Kidney (tissue), 14 donors: ENCODE results near the gene RSPH1. TPM values are rescaled to one million over a fixed set of nuclear protein-coding genes. Genes with fewer than 3 reads are reported as not detected.

Source experiments
- DNase-seq, 5 donors: peaks; one replicate each; pipeline ENCODE4 v3.0.0-alpha.2; 2013 to 2020
- FAIRE-seq: peaks from 2 replicates; lab custom pipeline; 2012; peaks lifted over from hg19 to GRCh38; lab: Jason Lieb, UNC
- H3K27ac ChIP-seq, 2 donors: one replicate each; pipeline ENCODE4 v1.7.0; 2013; ENCODE audit warnings: low read depth in 2 of 2, low read length in 2 of 2, inconsistent platforms in 1 of 2
- H3K27me3 ChIP-seq: one replicate; pipeline ENCODE4 v1.7.1; 2013; ENCODE audit warnings: low read length, inconsistent platforms; ENCODE audit not compliant: control insufficient read depth, insufficient read depth
- H3K36me3 ChIP-seq, 3 donors: one replicate each; pipeline versions ENCODE4 v1.7.0 to v1.7.1; 2013; ENCODE audit warnings: low read length in 3 of 3, control low read depth in 1 of 3, inconsistent platforms in 1 of 3; ENCODE audit not compliant: insufficient read depth in 3 of 3, control insufficient read depth in 2 of 3
- H3K4me1 ChIP-seq, 3 donors: one replicate each; pipeline versions ENCODE4 v1.7.0 to v1.7.1; 2013; ENCODE audit warnings: low read length in 3 of 3, inconsistent platforms in 1 of 3, low read depth in 1 of 3; ENCODE audit not compliant: control insufficient read depth in 2 of 3, insufficient read depth in 2 of 3
- H3K4me3 ChIP-seq, 3 donors: one replicate each; pipeline versions ENCODE4 v1.7.0 to v1.8.1; 2013; ENCODE audit warnings: low read length in 3 of 3, control low read depth in 1 of 3, inconsistent platforms in 1 of 3
- H3K9ac ChIP-seq, 3 donors: one replicate each; pipeline versions ENCODE4 v1.7.0 to v1.7.1; 2013; ENCODE audit warnings: low read length in 3 of 3, control low read depth in 1 of 3, inconsistent platforms in 1 of 3
- H3K9me3 ChIP-seq, 3 donors: one replicate each; pipeline versions ENCODE4 v1.7.0 to v1.7.1; 2013; ENCODE audit warnings: low read length in 3 of 3, control low read depth in 1 of 3, inconsistent platforms in 1 of 3; ENCODE audit not compliant: control insufficient read depth in 2 of 3, insufficient read depth in 1 of 3
- CTCF ChIP-seq: IDR thresholded peaks from 3 replicates; pipeline ENCODE4 v1.5.1; 2012; ENCODE audit warnings: mild to moderate bottlenecking, moderate library complexity, borderline replicate concordance; ENCODE audit not compliant: insufficient read depth; ENCODE audit errors: extremely low read depth
- intact Hi-C: fragments of 100-400 bp; cut with DNase I; formaldehyde crosslinking; loops from one replicate; pipeline ENCODE4 v1.11.1; 2022
- polyA plus RNA-seq: library from polyadenylated mRNA; stranded (reverse); fragments of 350-450 nt; fragmentation: Illumina TruSeq; extraction: RNeasy Lipid Tissue Mini Kit (QIAGEN cat#74804); gene quantifications from one replicate; pipeline ENCODE4 v1.2.3, GENCODE V29; 2014; ENCODE audit warnings: low read depth, low replicate concordance; ENCODE audit not compliant: insufficient read depth
- total RNA-seq: library from RNA; stranded (reverse); fragmentation: NEBNext Ultra II Directional; extraction: Animal tissue kit (Norgen Biotek cat#: 25700); gene quantifications from one replicate; pipeline ENCODE4 v1.2.1, GENCODE V29; 2021
- donor health status: control.
- donor health status: control.
- donor health status: control.
- donor health status: control.
- donor health status: control.
- donor health status: DM: yes; HTN: yes; CAD: no.
- donor health status: Normal renal cell carcinoma (clear cell type).

The RSPH1 gene
- total and polyA plus RNA-seq, 2 donors from 2014 or later: 12.0 to 13.0 TPM

GRCh38 chr21:42518626-42519025 lies 22.6 kb upstream of the RSPH1 start:
- H3K4me3 ChIP-seq: no peak overlapping the region
- no peak for TF ChIP-seq CTCF
- no peak overlapping the region for H3K27ac ChIP-seq
- H3K27me3 ChIP-seq: no peaks in the 10 kb centered on the region
- no peaks in the 10 kb centered on the region for H3K9me3 ChIP-seq
- DNase-seq (peak in 1 of 5 donors; percentile 9), FAIRE-seq (no peak)
- intact Hi-C loops: no loop called here
- H3K9ac ChIP-seq: no peak overlapping the region
- peaks cover 0 to 5% (median 0%) of the 10 kb centered on the region in 3 donors for H3K36me3 ChIP-seq
- H3K4me1 ChIP-seq: peaks cover 0 to 4% (median 3%) of the 10 kb centered on the region in 3 donors

GRCh38 chr21:42518215-42518614 lies 22.2 kb upstream of the RSPH1 start:
- H3K4me1 ChIP-seq: peaks cover 0 to 4% (median 4%) of the 10 kb centered on the region in 3 donors
- no peak for FAIRE-seq
- intact Hi-C loops: no loop called here
- H3K9me3 ChIP-seq: no peaks in the 10 kb centered on the region
- H3K4me3 ChIP-seq: no peak overlapping the region
- H3K36me3 ChIP-seq: peaks cover 0 to 5% (median 0%) of the 10 kb centered on the region in 3 donors
- no peaks in the 10 kb centered on the region for H3K27me3 ChIP-seq
- no peak for TF ChIP-seq CTCF
- peak in 1 of 5 donors; percentile 33 for DNase-seq
- no peak overlapping the region for H3K9ac ChIP-seq
- H3K27ac ChIP-seq: no peak overlapping the region

- no peak for TF ChIP-seq CTCF
- H3K27me3 ChIP-seq: no peaks in the 10 kb centered on the region
- H3K36me3 ChIP-seq: peaks cover 0 to 5% (median 0%) of the 10 kb centered on the region in 3 donors
- no peak overlapping the region for H3K27ac ChIP-seq
- intact Hi-C loops: no loop called here
- no peak overlapping the region for H3K4me3 ChIP-seq
- DNase-seq (peak; percentile 46 to 74 (median 63)), FAIRE-seq (no peak)
- no peak overlapping the region for H3K9ac ChIP-seq
- no peaks in the 10 kb centered on the region for H3K9me3 ChIP-seq
- H3K4me1 ChIP-seq: peaks cover 0 to 6% (median 4%) of the 10 kb centered on the region in 3 donors
These were observed 19.9 kb upstream of the RSPH1 start for GRCh38 chr21:42515708-42516502.
